Activated B cell treated with CpG ODN at 0.5 μM for 24 hours (primary cell): ENCODE measurements around the gene PCSK2. TPM values are rescaled to one million over a fixed set of nuclear protein-coding genes. Genes with fewer than 3 reads are reported as not detected.
A peak's percentile ranks its signal among the peaks of the same experiment; 100 is the strongest.

Experiments
- ATAC-seq: fragments of 200-7000 bp; cut with Tn5 transposase; one replicate; pipeline ENCODE4 v1.10.0; 2021; ENCODE audit warnings: low read depth, mild to moderate bottlenecking, moderate library complexity
- CTCF ChIA-PET: fragments of 350-600 bp; sonication (Branson Sonifier 250); formaldehyde crosslinking; loops from one replicate; lab custom pipeline; 2021; ENCODE audit warnings: antibody characterized with exemption; lab: Charles Lee
- POLR2A ChIA-PET: fragments of 350-600 bp; sonication (Branson Sonifier 250); formaldehyde crosslinking; loops from one replicate; lab custom pipeline; 2021; ENCODE audit warnings: antibody characterized with exemption; lab: Charles Lee
- DNase-seq: peaks from one replicate; pipeline ENCODE4 v3.0.0; 2022
- H3K27ac Mint-ChIP-seq: one replicate; pipeline ENCODE4 v1.8.0; 2020; ENCODE audit warnings: mixed read lengths
- H3K27me3 Mint-ChIP-seq: one replicate; pipeline ENCODE4 v1.8.0; 2021; ENCODE audit warnings: mixed read lengths
- H3K36me3 Mint-ChIP-seq: one replicate; pipeline ENCODE4 v1.8.0; 2021; ENCODE audit warnings: low read depth, mixed read lengths
- H3K4me1 Mint-ChIP-seq: one replicate; pipeline ENCODE4 v1.8.0; 2021; ENCODE audit warnings: mixed read lengths
- H3K4me3 Mint-ChIP-seq: one replicate; pipeline ENCODE4 v1.8.0; 2020; ENCODE audit warnings: mild to moderate bottlenecking, mixed read lengths
- H3K9me3 Mint-ChIP-seq: one replicate; pipeline ENCODE4 v1.8.0; 2020; ENCODE audit warnings: mixed read lengths
- CTCF ChIP-seq: fragments of 200-600 bp; IDR thresholded peaks from one replicate; pipeline ENCODE4 v1.8.0; 2022; ENCODE audit warnings: antibody characterized with exemption, mild to moderate bottlenecking
- intact Hi-C: fragments of 100-400 bp; cut with micrococcal nuclease; formaldehyde crosslinking; loops from one replicate; pipeline ENCODE4 v1.15.1; 2024
- total RNA-seq: library from RNA; stranded (reverse); gene quantifications from 2 replicates; pipeline ENCODE4 v1.2.3, GENCODE V29; 2022

The PCSK2 gene
- total RNA-seq, 1 donor from 2014 or later = not detected

- H3K27me3 Mint-ChIP-seq = peaks cover 10% of the 10 kb centered on the region
- H3K4me3 Mint-ChIP-seq = no peak overlapping the region
- intact Hi-C loops = no loop called here
- TF ChIP-seq CTCF = no peak
- CTCF ChIA-PET = no interaction called here
- H3K9me3 Mint-ChIP-seq = no peaks in the 10 kb centered on the region
- no peak overlapping the region for H3K27ac Mint-ChIP-seq
- no peaks in the 10 kb centered on the region for H3K4me1 Mint-ChIP-seq
- no peak for DNase-seq
- POLR2A ChIA-PET = no interaction called here
- no peak for ATAC-seq
- H3K36me3 Mint-ChIP-seq = no peaks in the 10 kb centered on the region
Measured at GRCh38 chr20:17427638-17428037, 200.8 kb downstream of the PCSK2 start.

- DNase-seq (no peak), ATAC-seq (no peak)
- Mint-ChIP-seq H3K27me3 (peaks cover 14% of the 10 kb centered on the region), H3K4me1 (no peaks in the 10 kb centered on the region), H3K9me3 (no peaks in the 10 kb centered on the region), H3K4me3 (no peak overlapping the region), H3K36me3 (no peaks in the 10 kb centered on the region), H3K27ac (no peak overlapping the region)
- no peak for TF ChIP-seq CTCF
- ChIA-PET CTCF (interaction anchor here (1.6 to 4.5 kb wide), 5 partner anchors 9 to 627 kb away, joined by 3 to 48 read pairs (median 5); no protein-coding TSS in a partner anchor), POLR2A (no interaction called here)
- intact Hi-C loops = loop anchor here (5.0 kb wide), 1 partner anchor 913 kb away; no protein-coding TSS in a partner anchor
Measured at GRCh38 chr20:17430125-17430950, 203.5 kb downstream of the PCSK2 start.

- POLR2A ChIA-PET = no interaction called here
- intact Hi-C loops = loop anchor here (1.0 to 5.0 kb wide), 2 partner anchors 629 to 914 kb away; no protein-coding TSS in a partner anchor
- no peak overlapping the region for H3K27ac Mint-ChIP-seq
Measured at GRCh38 chr20:17431621-17432364, 205.0 kb downstream of the PCSK2 start.

GRCh38 chr20:17436664-17437063 lies 209.8 kb downstream of the PCSK2 start:
- POLR2A ChIA-PET = no interaction called here
- H3K27ac Mint-ChIP-seq = no peak overlapping the region

More at GRCh38 chr20:17431621-17432364, 205.0 kb downstream of the PCSK2 start:
- H3K4me1 Mint-ChIP-seq = no peaks in the 10 kb centered on the region
- CTCF ChIA-PET = interaction anchor here (0.6 to 4.5 kb wide), 7 partner anchors 9 to 629 kb away, joined by 3 to 48 read pairs (median 4); no protein-coding TSS in a partner anchor
- peak; percentile 89 for TF ChIP-seq CTCF
- H3K9me3 Mint-ChIP-seq = no peaks in the 10 kb centered on the region
- no peaks in the 10 kb centered on the region for H3K36me3 Mint-ChIP-seq
- DNase-seq = peak; percentile 24
- ATAC-seq = no peak
- H3K4me3 Mint-ChIP-seq = no peak overlapping the region
- H3K27me3 Mint-ChIP-seq = peaks cover 14% of the 10 kb centered on the region

More at GRCh38 chr20:17436664-17437063, 209.8 kb downstream of the PCSK2 start:
- peaks cover 10% of the 10 kb centered on the region for H3K27me3 Mint-ChIP-seq
- TF ChIP-seq CTCF = no peak
- no peaks in the 10 kb centered on the region for H3K9me3 Mint-ChIP-seq
- no peak overlapping the region for H3K4me3 Mint-ChIP-seq
- H3K4me1 Mint-ChIP-seq = no peaks in the 10 kb centered on the region
- no peaks in the 10 kb centered on the region for H3K36me3 Mint-ChIP-seq
- intact Hi-C loops = no loop called here
- ATAC-seq (no peak), DNase-seq (no peak)
- CTCF ChIA-PET = no interaction called here
